Measurements from ENCODE around the gene LRRC8B. TPM values are rescaled to one million over a fixed set of nuclear protein-coding genes. Genes with fewer than 3 reads are reported as not detected.

The LRRC8B gene
- total and polyA plus RNA-seq, 2 of the 8 experiments (the other 6 are each of a cell fraction or from before 2014, with no cell fraction given) = 18.4 to 29.2 TPM

DNA sequence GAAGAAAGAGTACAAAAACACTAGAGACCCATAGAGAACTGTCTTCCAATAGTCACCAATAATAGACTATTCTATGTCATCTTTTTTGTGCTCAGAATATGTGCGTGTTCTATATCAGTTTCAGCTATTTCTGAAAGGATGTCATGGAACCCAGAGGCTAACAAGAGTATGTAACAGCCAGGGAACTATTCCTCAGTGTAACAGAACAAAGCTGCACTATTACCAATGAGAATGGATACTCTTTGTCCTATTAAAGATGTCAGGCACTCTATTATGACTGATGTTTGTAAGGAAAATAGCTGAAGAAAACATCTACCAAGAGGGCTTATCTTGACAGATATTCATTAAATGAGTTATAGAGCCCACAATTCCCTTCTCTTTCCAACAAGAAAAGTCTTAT is 99.7 kb downstream of the LRRC8B start:
- peaks cover 2% of the 10 kb centered on the region; the same call in 1 of the 2 replicates for H3K23me2 ChIP-seq (ENCODE audit: low read depth, low read length)
- no peak overlapping the region for H2AK5ac ChIP-seq (ENCODE audit: low read depth, low read length)
- H3K14ac ChIP-seq (ENCODE audit: insufficient read length) = no peak overlapping the region
- 95% methylated on average over 1 of the region's 1 CpG; no CpG with 5 or more reads in 1 of the 2 experiments for WGBS, 2 experiments (ENCODE audit: extremely low coverage in 1 of 2, insufficient coverage in 1 of 2, insufficient read length in 1 of 2, insufficient replicate concordance in 2 of 2, low coverage in 1 of 2, low lambda C conversion rate in 2 of 2, missing lambda C conversion rate in 1 of 2)
- H3K9me3 ChIP-seq (ENCODE audit: insufficient read depth in 2 of 2, low read depth in 1 of 2, low read length in 1 of 2) = no peaks in the 10 kb centered on the region
- H2BK5ac ChIP-seq (ENCODE audit: low read depth, low read length) = no peak overlapping the region
- H3K18ac ChIP-seq (ENCODE audit: extremely low read depth, low read length) = no peak overlapping the region
- H4K5ac ChIP-seq (ENCODE audit: insufficient read length, low read depth, low read length) = no peak overlapping the region
- H3K36me3 ChIP-seq (ENCODE audit: control insufficient read depth in 2 of 4, insufficient read depth in 4 of 4, low read length in 3 of 4) = no peaks in the 10 kb centered on the region
- H3K9ac ChIP-seq (replicated peaks in 1 of 4; ENCODE audit: extremely low read depth in 1 of 4, low read depth in 3 of 4, low read length in 3 of 4) = no peak overlapping the region
- H2BK15ac ChIP-seq (ENCODE audit: low read length) = no peak overlapping the region
- no peak overlapping the region for H2BK12ac ChIP-seq (ENCODE audit: low read depth, low read length)
- no peak overlapping the region for H4K91ac ChIP-seq (replicated peaks; ENCODE audit: insufficient read length, low read length)
- ChIA-PET CTCF (ENCODE audit: partially characterized antibody) (interaction anchor here (0.8 to 3.6 kb wide), 8 partner anchors 8 to 140 kb away, joined by 3 to 23 read pairs (median 6); partner anchors contain the start of gene LRRC8C), POLR2A (ENCODE audit: partially characterized antibody) (interaction anchor here (1.0 kb wide), 1 partner anchor 15 kb away, joined by 3 read pairs; no protein-coding TSS in a partner anchor)
- no peak for FAIRE-seq
- H4K20me1 ChIP-seq (replicated peaks in 1 of 2; ENCODE audit: control insufficient read depth in 1 of 2, insufficient read depth in 2 of 2, low read length in 2 of 2) = no peaks in the 10 kb centered on the region
- H3K79me2 ChIP-seq (ENCODE audit: control insufficient read depth in 1 of 2, insufficient read depth in 2 of 2, low read length in 2 of 2) = no peaks in the 10 kb centered on the region
- H2AFZ ChIP-seq (ENCODE audit: low read length) = no peak overlapping the region
- H3K27ac ChIP-seq (ENCODE audit: low read depth, low read length) = no peak overlapping the region
- no peak overlapping the region for H3K56ac ChIP-seq (replicated peaks; ENCODE audit: insufficient read length, low read depth, low read length)
- H3K4me1 ChIP-seq (replicated peaks in 1 of 4; ENCODE audit: control insufficient read depth in 3 of 4, insufficient read depth in 4 of 4, low read length in 3 of 4) = no peaks in the 10 kb centered on the region
- DNase-seq (ENCODE audit: low read depth in 1 of 2, low spot score in 2 of 2) = no peak
- no peak overlapping the region for H3K4me3 ChIP-seq (ENCODE audit: extremely low read depth in 1 of 4, insufficient read depth in 2 of 4, low read depth in 3 of 4, low read length in 4 of 4)
- H3K23ac ChIP-seq (ENCODE audit: insufficient read length) = no peak overlapping the region
- H3K79me1 ChIP-seq (ENCODE audit: low read depth, low read length) = no peaks in the 10 kb centered on the region
- H3K27me3 ChIP-seq (replicated peaks in 1 of 4; ENCODE audit: control insufficient read depth in 3 of 4, extremely low read depth in 1 of 4, insufficient read depth in 3 of 4, low read length in 3 of 4) = no peaks in the 10 kb centered on the region; a peak in 1 of 7 replicates
- no peak overlapping the region for H2BK120ac ChIP-seq (replicated peaks; ENCODE audit: low read depth, low read length)
- no peak overlapping the region for H4K8ac ChIP-seq (ENCODE audit: extremely low read depth, insufficient read depth, low read length)
- no peak overlapping the region for H3K4me2 ChIP-seq (ENCODE audit: insufficient read depth in 1 of 2, low read depth in 2 of 2, low read length in 2 of 2)
- H2BK20ac ChIP-seq (ENCODE audit: low read length) = no peak overlapping the region
- no peak overlapping the region for H3K4ac ChIP-seq (replicated peaks; ENCODE audit: insufficient read length, low read depth, low read length)
- TF ChIP-seq, protein P1, sequence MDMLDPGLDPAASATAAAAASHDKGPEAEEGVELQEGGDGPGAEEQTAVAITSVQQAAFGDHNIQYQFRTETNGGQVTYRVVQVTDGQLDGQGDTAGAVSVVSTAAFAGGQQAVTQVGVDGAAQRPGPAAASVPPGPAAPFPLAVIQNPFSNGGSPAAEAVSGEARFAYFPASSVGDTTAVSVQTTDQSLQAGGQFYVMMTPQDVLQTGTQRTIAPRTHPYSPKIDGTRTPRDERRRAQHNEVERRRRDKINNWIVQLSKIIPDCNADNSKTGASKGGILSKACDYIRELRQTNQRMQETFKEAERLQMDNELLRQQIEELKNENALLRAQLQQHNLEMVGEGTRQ (IDR thresholded peaks at IDR 0.05; ENCODE audit: low read length) = no peak
- no peak for TF ChIP-seq ASH2L (IDR thresholded peaks at IDR 0.05; ENCODE audit: low read length)
- TF ChIP-seq PHF8 (conservative IDR thresholded peaks at IDR 0.05; ENCODE audit: low read depth, low read length) = no peak
- no peak for TF ChIP-seq SIRT6 (IDR thresholded peaks at IDR 0.05; ENCODE audit: low read length)
- TF ChIP-seq NRF1 (IDR thresholded peaks at IDR 0.05; ENCODE audit: low read depth, low read length) = no peak
- TF ChIP-seq TAF1 (IDR thresholded peaks at IDR 0.05; ENCODE audit: low read depth, low read length) = no peak
- no peak for TF ChIP-seq CREB1 (IDR thresholded peaks at IDR 0.05)
- TF ChIP-seq ATF3 (IDR thresholded peaks at IDR 0.05; ENCODE audit: insufficient read depth, low read depth, low read length) = no peak
- no peak for TF ChIP-seq RFX5 (IDR thresholded peaks at IDR 0.05; ENCODE audit: borderline replicate concordance, low read depth, low read length)
- TF ChIP-seq, protein P2, sequence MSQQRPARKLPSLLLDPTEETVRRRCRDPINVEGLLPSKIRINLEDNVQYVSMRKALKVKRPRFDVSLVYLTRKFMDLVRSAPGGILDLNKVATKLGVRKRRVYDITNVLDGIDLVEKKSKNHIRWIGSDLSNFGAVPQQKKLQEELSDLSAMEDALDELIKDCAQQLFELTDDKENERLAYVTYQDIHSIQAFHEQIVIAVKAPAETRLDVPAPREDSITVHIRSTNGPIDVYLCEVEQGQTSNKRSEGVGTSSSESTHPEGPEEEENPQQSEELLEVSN (IDR thresholded peaks at IDR 0.05) = no peak
- no peak for TF ChIP-seq SUZ12 (IDR thresholded peaks at IDR 0.05; ENCODE audit: low read length)
- no peak for TF ChIP-seq SRF (IDR thresholded peaks at IDR 0.05; ENCODE audit: low read depth, low read length)
- no peak for TF ChIP-seq CBX8 (IDR thresholded peaks at IDR 0.05; ENCODE audit: borderline replicate concordance, low read depth, low read length)

Measured in H1 (cell line).